NCI-H1417 treated with DMSO at 0.1 percent for 48 hours (cell line): ENCODE measurements around the gene SYT12.

Source experiments
- DNase-seq: peaks from one replicate; lab custom pipeline; 2025; lab: John Stamatoyannopoulos, UW

Gene SYT12

GRCh38 chr11:67056267-67057204 is 33.6 kb downstream of the SYT12 start, which contains the start of gene RHOD:
Gene RHOD, plus strand, starts transcription at chr11:67056847. Its CDS starts 56 bp downstream, at chr11:67056903.
- no peak for DNase-seq

GRCh38 chr11:67057205-67057672 is 34.3 kb downstream of the SYT12 start:
- no peak for DNase-seq

- DNase-seq: no peak
Measured at GRCh38 chr11:67058506-67058905, 35.6 kb downstream of the SYT12 start.

- DNase-seq: no peak
Measured at GRCh38 chr11:67059671-67060070, 36.7 kb downstream of the SYT12 start.

- no peak for DNase-seq
Measured at GRCh38 chr11:67060111-67060522, 37.2 kb downstream of the SYT12 start.

GRCh38 chr11:67062526-67063373 is 39.8 kb downstream of the SYT12 start:
- DNase-seq: no peak

- no peak for DNase-seq
Measured at GRCh38 chr11:67066333-67066709, 43.4 kb downstream of the SYT12 start.

GRCh38 chr11:67071420-67072284 is 48.7 kb downstream of the SYT12 start:
- DNase-seq: no peak

- no peak for DNase-seq
Measured at GRCh38 chr11:67072295-67072694, 49.4 kb downstream of the SYT12 start.

- no peak for DNase-seq
Measured at GRCh38 chr11:67073908-67074307, 51.0 kb downstream of the SYT12 start.

GRCh38 chr11:67076202-67076601 is 53.3 kb downstream of the SYT12 start:
- no peak for DNase-seq

- no peak for DNase-seq
Measured at GRCh38 chr11:67079065-67079705, 56.3 kb downstream of the SYT12 start.

GRCh38 chr11:67082071-67082791 is 59.3 kb downstream of the SYT12 start:
- no peak for DNase-seq

GRCh38 chr11:67083786-67084366 is 60.9 kb downstream of the SYT12 start:
- no peak for DNase-seq

- DNase-seq: no peak
Measured at GRCh38 chr11:67085617-67086016, 62.7 kb downstream of the SYT12 start.

- DNase-seq: no peak
Measured at GRCh38 chr11:67090717-67091116, 67.8 kb downstream of the SYT12 start.

GRCh38 chr11:67095214-67095507 is 72.2 kb downstream of the SYT12 start:
- DNase-seq: no peak

GRCh38 chr11:67098799-67099429 is 76.0 kb downstream of the SYT12 start:
- no peak for DNase-seq

GRCh38 chr11:67099831-67100324 is 76.9 kb downstream of the SYT12 start:
- no peak for DNase-seq
